GM23248 (cell line): ENCODE results near the gene SLC7A10. TPM values are rescaled to one million over a fixed set of nuclear protein-coding genes. Genes with fewer than 3 reads are reported as not detected.

Source experiments
- DNase-seq: peaks from one replicate; pipeline ENCODE4 v3.0.0-alpha.2; 2015
- H2AFZ ChIP-seq: fragments of 200-600 bp; sonication (generic); 2 replicates; pipeline ENCODE4 v1.6.1; 2016; ENCODE audit warnings: antibody characterized with exemption
- H3F3A ChIP-seq: fragments of 200-600 bp; sonication (generic); 2 replicates; pipeline ENCODE4 v1.6.1; 2016; ENCODE audit warnings: mild to moderate bottlenecking, antibody characterized with exemption, mixed run types; ENCODE audit not compliant: insufficient read depth
- H3K27ac ChIP-seq: fragments of 200-600 bp; sonication (generic); 2 replicates; pipeline ENCODE4 v1.5.1; 2016; ENCODE audit warnings: mild to moderate bottlenecking
- H3K27me3 ChIP-seq: fragments of 200-600 bp; sonication (generic); replicated peaks from 2 replicates; pipeline ENCODE4 v1.6.1; 2016; ENCODE audit warnings: mild to moderate bottlenecking; ENCODE audit not compliant: insufficient read depth
- H3K36me3 ChIP-seq: fragments of 200-600 bp; sonication (generic); 2 replicates; pipeline ENCODE4 v1.6.1; 2016; ENCODE audit warnings: low read depth, mild to moderate bottlenecking
- H3K4me1 ChIP-seq: fragments of 200-600 bp; sonication (generic); 2 replicates; pipeline ENCODE4 v1.6.1; 2016; ENCODE audit warnings: mild to moderate bottlenecking; ENCODE audit not compliant: insufficient read depth
- H3K4me2 ChIP-seq: fragments of 200-600 bp; sonication (generic); one replicate; pipeline ENCODE4 v1.6.1; 2016; ENCODE audit warnings: mild to moderate bottlenecking; ENCODE audit not compliant: unreplicated experiment
- H3K4me3 ChIP-seq: fragments of 200-600 bp; sonication (generic); 2 replicates; pipeline ENCODE4 v1.5.1; 2016; ENCODE audit warnings: mild to moderate bottlenecking
- H3K79me2 ChIP-seq: fragments of 200-600 bp; sonication (generic); 2 replicates; pipeline ENCODE4 v1.6.1; 2016; ENCODE audit warnings: mild to moderate bottlenecking; ENCODE audit not compliant: insufficient read depth
- H3K9ac ChIP-seq: fragments of 200-600 bp; sonication (generic); 2 replicates; pipeline ENCODE4 v1.6.1; 2016; ENCODE audit warnings: mild to moderate bottlenecking
- H3K9me2 ChIP-seq: fragments of 200-600 bp; sonication (generic); 2 replicates; pipeline ENCODE4 v1.6.1; 2016; ENCODE audit warnings: mixed run types, mild to moderate bottlenecking, moderate library complexity; ENCODE audit not compliant: insufficient read depth
- H3K9me3 ChIP-seq: fragments of 200-600 bp; sonication (generic); one replicate; pipeline ENCODE4 v1.6.1; 2017; ENCODE audit warnings: low read depth
- H4K20me1 ChIP-seq: fragments of 200-600 bp; sonication (generic); 2 replicates; pipeline ENCODE4 v1.6.0; 2016; ENCODE audit not compliant: insufficient read depth
- EZH2 ChIP-seq: fragments of 200-600 bp; sonication (generic); IDR thresholded peaks from 2 replicates; pipeline ENCODE4 v1.6.1; 2018; ENCODE audit warnings: antibody characterized with exemption, mild to moderate bottlenecking; ENCODE audit not compliant: insufficient read depth, poor library complexity, severe bottlenecking
- EZH2phosphoT487 ChIP-seq: fragments of 200-600 bp; sonication (generic); IDR thresholded peaks from 2 replicates; pipeline ENCODE4 v1.6.1; 2018; ENCODE audit warnings: antibody characterized with exemption, moderate library complexity, mild to moderate bottlenecking, low read depth; ENCODE audit not compliant: insufficient read depth
- WGBS, 2 experiments: methylation state at CpG; one replicate each; pipeline ENCODE4 v1.1.6; 2015 to 2017; ENCODE audit warnings: low lambda C conversion rate in 2 of 2, low coverage in 1 of 2; ENCODE audit errors: missing lambda C conversion rate in 2 of 2; 5-methylcytosine and 5-hydroxymethylcytosine counted together
- in situ Hi-C: fragments of 300-500 bp; cut with MboI; formaldehyde crosslinking; loops from 2 replicates; pipeline ENCODE4 v1.15.0; 2020
- polyA plus RNA-seq: library from polyadenylated mRNA; unstranded; fragments of >200 nt; fragmentation: Nextera tagmentation; extraction: Ambion mirVana; gene quantifications from 2 replicates; pipeline ENCODE4 v1.2.1, GENCODE V29; 2016
- total RNA-seq: library from RNA; depleted of rRNA; stranded (reverse); fragments of >200 nt; shearing (Covaris generic); gene quantifications from 2 replicates; pipeline ENCODE4 v1.2.3, GENCODE V29; 2014; rRNA removed

Gene SLC7A10
- not detected in 2 replicates for total RNA-seq
- not detected in 2 replicates for polyA plus RNA-seq

DNA sequence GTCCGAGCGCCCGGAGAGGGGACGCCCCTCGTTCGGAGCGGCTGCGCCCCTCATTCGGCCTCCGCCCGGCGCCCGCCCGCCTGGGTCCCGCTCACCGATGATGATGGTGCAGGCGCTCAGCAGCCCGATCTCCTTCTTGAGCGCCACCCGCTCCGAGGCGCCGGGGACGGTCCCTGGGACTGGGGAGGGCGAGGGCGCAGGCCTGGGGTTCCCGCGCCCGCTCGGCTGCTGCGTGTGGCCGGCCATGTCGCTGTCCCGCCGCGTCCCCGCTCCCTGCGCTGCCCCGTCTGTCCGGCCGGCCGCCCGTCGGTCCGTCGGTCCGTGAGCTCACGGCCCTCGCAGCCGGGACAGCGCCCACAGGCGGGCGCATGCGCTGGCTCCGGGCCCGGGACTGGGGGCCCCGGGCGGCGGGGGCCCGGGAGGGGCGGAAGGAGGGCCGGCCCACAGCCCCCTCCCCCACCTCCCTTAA, at the start of gene SLC7A10:
TSS of gene SLC7A10 (minus strand) at position 393 of the 469 bp plus-strand sequence. CDS start at position 246, 147 bp downstream.
- H2AFZ ChIP-seq: peak within 1 kb of the TSS; percentile 32; the same call in 1 of the 2 replicates
- DNase-seq: peak; percentile 25
- no peak within 1 kb of the TSS for H3K9ac ChIP-seq
- no peaks in the 10 kb centered on the region for H3F3A ChIP-seq
- H3K79me2 ChIP-seq: no peaks in the 10 kb centered on the region
- no peaks in the 10 kb centered on the region for H3K36me3 ChIP-seq
- H3K9me3 ChIP-seq: no peaks in the 10 kb centered on the region
- 1 to 6% methylated on average over 19 to 51 of the region's 62 CpGs for WGBS, 2 experiments
- TF ChIP-seq EZH2 (no peak), EZH2phosphoT487 (no peak)
- H3K27me3 ChIP-seq: peaks cover 48% of the 10 kb centered on the region
- no peaks in the 10 kb centered on the region for H3K4me1 ChIP-seq
- no peaks in the 10 kb centered on the region for H4K20me1 ChIP-seq
- H3K4me3 ChIP-seq: no peak within 1 kb of the TSS
- in situ Hi-C loops: no loop called here
- no peaks in the 10 kb centered on the region for H3K9me2 ChIP-seq
- H3K27ac ChIP-seq: no peak within 1 kb of the TSS
- H3K4me2 ChIP-seq: no peak within 1 kb of the TSS

DNA sequence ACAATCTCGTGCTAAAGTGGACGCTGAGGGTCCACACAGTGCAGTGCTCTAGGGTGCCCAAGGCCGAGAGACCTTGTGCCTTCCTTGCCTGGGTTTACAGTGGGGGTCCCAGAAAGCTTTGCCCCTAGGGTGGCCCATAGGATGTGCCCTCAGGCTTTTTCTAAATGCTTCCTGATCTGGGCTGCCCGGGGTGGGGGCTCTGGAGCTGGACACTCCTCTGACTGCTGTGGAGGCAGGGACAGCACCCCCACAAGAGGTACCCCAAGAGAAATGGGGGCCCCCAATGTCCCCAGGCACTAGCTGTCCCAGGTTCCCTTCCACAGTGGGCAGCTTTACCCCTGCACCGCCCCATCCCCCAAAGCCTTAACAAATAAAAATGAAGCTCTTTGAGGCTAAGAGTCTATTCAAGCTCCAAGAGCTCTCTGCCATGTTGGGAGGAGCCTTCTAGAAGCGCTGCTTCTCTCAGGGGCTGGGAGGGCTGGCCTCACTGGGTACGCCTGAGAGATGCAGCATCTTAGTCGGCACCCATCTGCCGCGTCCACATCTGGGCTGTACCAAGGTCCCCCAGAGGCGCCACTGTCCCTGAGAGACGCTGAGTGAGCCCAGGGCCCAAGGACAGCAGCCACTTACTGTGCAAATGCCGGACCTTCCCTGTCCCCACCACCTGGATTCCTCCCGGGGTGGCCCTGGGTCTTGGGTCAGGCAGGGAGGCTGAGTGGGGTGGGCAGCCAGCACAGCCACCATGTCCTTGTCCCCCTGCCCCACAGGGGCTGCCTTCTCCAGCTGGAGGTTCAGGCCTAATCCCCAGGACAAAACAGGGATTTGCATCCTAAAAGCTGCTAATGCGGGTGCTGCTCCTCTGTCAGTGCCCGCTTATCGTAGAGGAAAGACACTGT, 49.3 kb upstream of the SLC7A10 start:
- in situ Hi-C loops: no loop called here
- Histone ChIP-seq H3K9me2 (no peaks in the 10 kb centered on the region), H3K27ac (no peak overlapping the region), H3K9me3 (no peaks in the 10 kb centered on the region), H3K4me3 (no peak overlapping the region), H3F3A (no peaks in the 10 kb centered on the region), H2AFZ (no peak overlapping the region), H3K27me3 (no peaks in the 10 kb centered on the region), H3K79me2 (no peaks in the 10 kb centered on the region), H3K4me2 (no peak overlapping the region), H3K36me3 (no peaks in the 10 kb centered on the region), H4K20me1 (no peaks in the 10 kb centered on the region), H3K9ac (no peak overlapping the region), H3K4me1 (peaks cover 11% of the 10 kb centered on the region)
- WGBS, 2 experiments: 84 to 86% methylated on average over 17 of the region's 17 CpGs
- TF ChIP-seq EZH2phosphoT487: no peak
- no peak for TF ChIP-seq EZH2
- no peak for DNase-seq

DNA sequence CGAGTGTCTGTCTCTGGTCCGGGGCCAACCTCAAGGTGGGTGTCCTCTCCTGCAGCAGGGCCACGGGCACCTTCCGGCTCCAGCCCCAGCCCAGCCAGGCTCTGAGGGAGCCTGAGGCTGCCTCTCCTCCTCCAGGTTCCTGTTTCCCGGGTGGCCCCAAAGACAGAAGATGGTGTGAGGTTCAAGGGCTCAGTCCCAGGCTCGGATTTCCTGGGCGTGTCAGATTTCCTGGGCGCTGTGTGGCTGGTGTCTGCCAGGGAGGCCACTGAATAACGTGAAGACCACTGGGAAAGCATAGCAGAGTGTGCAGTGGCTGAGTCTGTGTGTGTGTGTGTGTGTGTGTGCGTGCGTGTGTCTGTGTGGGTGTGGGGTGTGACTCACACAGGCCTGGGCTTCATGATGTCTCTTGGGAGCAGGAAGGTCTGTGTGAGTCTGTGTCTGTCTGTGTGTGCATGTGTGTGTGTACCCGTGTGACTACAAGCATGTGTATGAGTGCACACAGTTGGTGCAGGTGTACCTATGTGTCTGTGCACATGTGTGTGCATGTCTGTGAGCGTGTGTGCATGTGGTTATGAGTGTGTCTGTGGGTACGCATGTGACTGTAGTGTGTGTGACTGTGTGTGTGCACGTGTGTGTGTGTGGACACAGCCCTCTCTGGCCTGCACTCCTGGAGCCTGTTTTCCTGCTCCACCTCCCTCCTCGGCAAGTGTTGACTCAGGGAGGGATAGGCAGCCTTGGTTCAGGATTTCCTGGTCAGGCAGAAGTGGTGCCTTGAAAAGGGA, 48.4 kb upstream of the SLC7A10 start:
- H3K9ac ChIP-seq: no peak overlapping the region
- H3K27me3 ChIP-seq: no peaks in the 10 kb centered on the region
- peak; percentile 94 for DNase-seq
- H2AFZ ChIP-seq: no peak overlapping the region
- H3K9me2 ChIP-seq: no peaks in the 10 kb centered on the region
- peaks cover 11% of the 10 kb centered on the region for H3K4me1 ChIP-seq
- TF ChIP-seq EZH2phosphoT487 (no peak), EZH2 (no peak)
- no peak overlapping the region for H3K4me3 ChIP-seq
- H4K20me1 ChIP-seq: no peaks in the 10 kb centered on the region
- H3K4me2 ChIP-seq: no peak overlapping the region
- H3K27ac ChIP-seq: no peak overlapping the region
- H3K9me3 ChIP-seq: no peaks in the 10 kb centered on the region
- no peaks in the 10 kb centered on the region for H3K79me2 ChIP-seq
- WGBS, 2 experiments: 13 to 15% methylated on average over 16 of the region's 16 CpGs
- in situ Hi-C loops: no loop called here
- H3K36me3 ChIP-seq: no peaks in the 10 kb centered on the region
- no peaks in the 10 kb centered on the region for H3F3A ChIP-seq

DNA sequence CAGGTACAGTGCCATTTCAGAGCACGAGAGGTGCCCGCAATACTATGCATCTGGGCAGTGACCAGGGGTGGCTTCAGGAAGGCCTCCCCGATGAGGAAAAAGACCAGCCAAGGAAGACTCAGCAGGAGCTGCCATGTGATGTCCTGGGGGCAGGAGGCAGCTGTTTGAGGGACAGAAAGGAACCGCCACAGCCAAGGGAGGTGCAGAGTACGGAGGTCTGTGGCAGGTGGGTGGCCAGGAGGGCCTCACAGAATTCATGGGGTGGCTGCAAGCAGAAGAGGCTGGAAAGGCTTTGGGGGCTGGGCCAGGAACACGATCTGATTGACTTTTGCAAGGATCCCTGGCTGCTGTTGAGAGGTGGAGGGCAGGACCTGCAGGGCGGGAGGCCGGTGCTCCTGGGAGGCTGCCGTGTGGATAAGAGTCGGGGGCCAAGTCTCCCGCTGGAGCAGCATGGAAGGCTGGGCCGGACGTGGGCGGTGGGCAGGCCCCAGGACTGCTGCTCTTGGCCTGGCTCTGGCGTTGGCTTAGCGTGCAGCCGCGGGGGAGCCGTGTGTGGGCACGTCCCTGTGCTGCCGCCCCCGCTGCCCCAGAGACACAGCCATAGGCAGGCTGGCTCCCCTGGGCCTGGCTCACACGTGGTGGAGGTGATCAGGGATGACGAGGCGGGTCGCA, 47.6 kb upstream of the SLC7A10 start:
- Histone ChIP-seq H3K9me3 (no peaks in the 10 kb centered on the region), H3K27me3 (no peaks in the 10 kb centered on the region), H3K36me3 (no peaks in the 10 kb centered on the region), H2AFZ (no peak overlapping the region), H3K27ac (no peak overlapping the region), H3K9ac (no peak overlapping the region), H4K20me1 (no peaks in the 10 kb centered on the region), H3K9me2 (no peaks in the 10 kb centered on the region), H3K4me1 (peaks cover 11% of the 10 kb centered on the region), H3K4me2 (no peak overlapping the region), H3K79me2 (no peaks in the 10 kb centered on the region), H3K4me3 (no peak overlapping the region), H3F3A (no peaks in the 10 kb centered on the region)
- in situ Hi-C loops: no loop called here
- no peak for DNase-seq
- 82 to 83% methylated on average over 25 to 26 of the region's 26 CpGs for WGBS, 2 experiments
- no peak for TF ChIP-seq EZH2phosphoT487
- TF ChIP-seq EZH2: no peak
